GM12878 (cell line): ENCODE data around the gene A4GNT. TPM values are rescaled to one million over a fixed set of nuclear protein-coding genes. Genes with fewer than 3 reads are reported as not detected.

Source experiments
- ATAC-seq: fragments of 200-7000 bp; cut with Tn5 transposase; 3 replicates; pipeline ENCODE4 v1.9.1; 2020; ENCODE audit warnings: mild to moderate bottlenecking, moderate library complexity
- BruUV-seq: library from RNA; stranded (reverse); fragments of 400-500 nt; replicated peaks from 2 replicates; lab custom pipeline; 2021; lab: Mats Ljungman, UMichigan
- CTCF ChIA-PET: fragments of 300-600 bp; sonication (Branson Sonifier 250); formaldehyde crosslinking; extraction: SDS; loops from one replicate; lab custom pipeline; 2021; ENCODE audit warnings: inconsistent platforms; lab: Yijun Ruan, JAX
- POLR2A ChIA-PET: fragments of 350-600 bp; formaldehyde crosslinking; extraction: SDS; loops from one replicate; lab custom pipeline; 2021; ENCODE audit warnings: inconsistent platforms; lab: Charles Lee
- RAD21 ChIA-PET: fragments of 300-600 bp; sonication (Branson Sonifier 250); formaldehyde crosslinking; loops from one replicate; lab custom pipeline; 2023; ENCODE audit warnings: antibody characterized with exemption; ENCODE audit not compliant: unreplicated experiment; lab: Charles Lee
- SMC1A ChIA-PET: fragments of 300-600 bp; sonication (Branson Sonifier 250); formaldehyde crosslinking; loops from one replicate; lab custom pipeline; 2023; ENCODE audit not compliant: unreplicated experiment, uncharacterized antibody; lab: Charles Lee
- DNase-seq: peaks from one replicate; pipeline ENCODE4 v3.0.0-alpha.2; 2011; ENCODE audit warnings: low read depth, low spot score
- FAIRE-seq: peaks from 3 replicates; lab custom pipeline; 2011; peaks lifted over from hg19 to GRCh38; lab: Jason Lieb, UNC
- H2AFZ ChIP-seq: 2 replicates; pipeline ENCODE4 v1.6.0; 2011; ENCODE audit warnings: low read depth, low read length, control low read depth; ENCODE audit not compliant: control insufficient read depth
- H3K27ac ChIP-seq: 2 replicates; pipeline ENCODE4 v1.5.1; 2011; ENCODE audit warnings: control low read depth; ENCODE audit not compliant: control insufficient read depth, insufficient read depth
- H3K27me3 ChIP-seq, 2 experiments: replicated peaks in 1 of 2; 2 replicates each; pipeline versions ENCODE4 v1.6.0 to v1.6.1; 2011; ENCODE audit warnings: low read length in 1 of 2; ENCODE audit not compliant: control insufficient read depth in 2 of 2, insufficient read depth in 2 of 2
- H3K36me3 ChIP-seq, 2 experiments: 2 replicates each; pipeline ENCODE4 v1.5.1; 2011; ENCODE audit warnings: low read length in 1 of 2; ENCODE audit not compliant: control insufficient read depth in 2 of 2, insufficient read depth in 2 of 2
- H3K4me1 ChIP-seq: 2 replicates; pipeline ENCODE4 v1.6.1; 2011; ENCODE audit warnings: mild to moderate bottlenecking, low read length, moderate library complexity, mixed read lengths; ENCODE audit not compliant: control insufficient read depth, insufficient read depth
- H3K4me2 ChIP-seq: 2 replicates; pipeline ENCODE4 v1.6.0; 2011; ENCODE audit warnings: control low read depth; ENCODE audit not compliant: control insufficient read depth, insufficient read depth
- H3K4me3 ChIP-seq: fragments of 200-600 bp; sonication (generic); 2 replicates; pipeline ENCODE4 v1.5.1; 2016
- H3K79me2 ChIP-seq: 2 replicates; pipeline ENCODE4 v1.6.0; 2011; ENCODE audit warnings: low read length; ENCODE audit not compliant: control insufficient read depth, insufficient read depth
- H3K9ac ChIP-seq: 2 replicates; pipeline ENCODE4 v1.8.0; 2011; ENCODE audit warnings: low read length, control low read depth, mixed read lengths; ENCODE audit not compliant: control insufficient read depth, insufficient read depth
- H3K9me3 ChIP-seq: replicated peaks from 3 replicates; pipeline ENCODE4 v1.5.1; 2011; ENCODE audit warnings: mild to moderate bottlenecking, low read length; ENCODE audit not compliant: control insufficient read depth, insufficient read depth
- H4K20me1 ChIP-seq: 2 replicates; pipeline ENCODE4 v1.6.0; 2011; ENCODE audit not compliant: control insufficient read depth, insufficient read depth
- WGBS: methylation state at CpG from one replicate; pipeline ENCODE4 v1.1.6; 2016; ENCODE audit warnings: low lambda C conversion rate; ENCODE audit not compliant: insufficient replicate concordance, insufficient coverage; ENCODE audit errors: missing lambda C conversion rate; 5-methylcytosine and 5-hydroxymethylcytosine counted together
- in situ Hi-C: fragments of 300-500 bp; cut with MboI; formaldehyde crosslinking; loops from 9 replicates; pipeline ENCODE4 v1.14.3; 2018; ENCODE audit warnings: mixed read lengths
- intact Hi-C: fragments of 100-400 bp; cut with micrococcal nuclease; formaldehyde crosslinking; loops from one replicate; pipeline ENCODE4 v1.14.2; 2022; ENCODE audit not compliant: unreplicated experiment
- polyA plus RNA-seq, 11 experiments: library from polyadenylated mRNA; depleted of rRNA in 4 of 11; unstranded in 6 of 11; stranded (reverse) in 5 of 11; fragments of >200 nt; fragmentation: Nextera tagmentation in 4 of 11; fragmentation: Illumina TruSeq in 1 of 11; extraction: Ambion mirVana in 4 of 11; extraction: Trizol in 1 of 11; gene quantifications; 1 replicate in 1 of 11; 2 replicates in 10 of 11; pipeline versions ENCODE4 v1.2.1 to v1.2.3, GENCODE V29; 2011 to 2016; ENCODE audit warnings: inconsistent platforms in 2 of 11, missing spikeins in 2 of 11, low read depth in 1 of 11
- total RNA-seq, 4 experiments: library from RNA; depleted of rRNA in 3 of 4; stranded (reverse); fragments of >200 nt in 3 of 4; fragmentation: Illumina TruSeq in 1 of 4; extraction: Trizol in 1 of 4; gene quantifications; 2 replicates each; pipeline versions ENCODE4 v1.2.1 to v1.2.3, GENCODE V29; 2013 to 2021
- TF ChIP-seq, protein P1 (sequence below), 3 experiments: IDR thresholded peaks in 2 of 3; conservative IDR thresholded peaks in 1 of 3; 2 replicates each; pipeline ENCODE4 v1.5.1; 2011; ENCODE audit warnings: low read depth in 3 of 3, low read length in 3 of 3, mild to moderate bottlenecking in 3 of 3, control low read depth in 2 of 3, moderate library complexity in 2 of 3, inconsistent platforms in 1 of 3, mixed read lengths in 1 of 3; ENCODE audit not compliant: control insufficient read depth in 2 of 3, insufficient read depth in 1 of 3; ENCODE audit errors: extremely low read depth in 1 of 3
- TF ChIP-seq, protein P2 (sequence below): fragments of 450-650 bp; IDR thresholded peaks from 2 replicates; pipeline ENCODE4 v1.6.1; 2017; ENCODE audit warnings: mild to moderate bottlenecking, moderate library complexity

A4GNT gene
- total and polyA plus RNA-seq, 10 of the 15 experiments (the other 5 are each of a cell fraction or from before 2014, with no cell fraction given) = not detected

DNA sequence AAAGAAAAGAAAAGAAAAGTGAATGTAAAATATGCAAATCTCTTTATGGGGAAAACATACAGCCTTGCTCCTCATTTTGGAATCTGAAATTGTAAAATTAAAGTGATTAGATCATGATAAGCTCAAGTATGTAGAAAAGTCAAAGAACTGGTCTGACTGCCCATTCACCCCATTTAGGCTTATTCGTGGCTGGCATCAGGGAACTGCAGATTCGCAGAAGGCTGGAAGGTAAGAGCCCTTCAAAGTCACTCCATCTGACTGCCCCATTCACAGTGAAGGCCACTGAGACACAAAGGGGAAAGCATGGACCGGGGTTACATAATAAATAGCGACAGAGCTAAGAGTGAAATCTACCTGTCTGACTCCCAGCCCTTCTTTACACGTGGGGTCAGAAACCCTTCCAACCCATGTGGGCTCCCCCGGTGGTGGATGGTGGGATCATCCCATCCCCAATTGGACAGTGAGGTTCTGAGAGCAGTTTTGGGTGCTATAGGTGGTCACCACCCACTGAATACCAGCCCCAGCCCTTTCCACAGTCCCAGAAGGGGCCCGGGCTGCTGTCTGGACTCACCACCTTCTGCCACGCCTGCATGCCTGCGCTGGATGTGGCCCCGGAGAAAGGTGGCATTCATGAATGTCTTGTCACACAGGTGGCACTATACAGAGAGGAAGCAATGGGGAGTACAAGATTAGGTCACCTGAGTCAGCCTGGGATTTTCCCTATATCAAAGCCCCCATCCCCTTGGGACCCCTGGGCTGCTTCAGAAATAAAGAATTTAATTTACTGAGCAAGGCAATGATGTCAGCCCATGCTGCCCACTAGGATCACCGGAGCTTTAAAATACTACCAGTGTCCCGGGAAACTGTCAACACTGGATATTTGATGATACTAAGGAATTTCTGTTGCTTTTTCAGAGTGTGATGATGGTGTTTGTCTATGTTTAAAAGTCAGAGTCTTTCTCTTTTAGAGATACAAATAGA is 34.7 kb downstream of the A4GNT start:
- no peaks in the 10 kb centered on the region for H3K79me2 ChIP-seq
- WGBS = 61% methylated on average over 12 of the region's 12 CpGs
- ChIA-PET SMC1A (no interaction called here), RAD21 (no interaction called here), CTCF (no interaction called here), POLR2A (no interaction called here)
- no peaks in the 10 kb centered on the region for H3K36me3 ChIP-seq
- BruUV-seq = no TSS peak
- no peak overlapping the region for H3K9ac ChIP-seq
- in situ Hi-C loops = no loop called here
- H4K20me1 ChIP-seq = no peaks in the 10 kb centered on the region
- H3K4me2 ChIP-seq = no peak overlapping the region
- TF ChIP-seq, protein P1, sequence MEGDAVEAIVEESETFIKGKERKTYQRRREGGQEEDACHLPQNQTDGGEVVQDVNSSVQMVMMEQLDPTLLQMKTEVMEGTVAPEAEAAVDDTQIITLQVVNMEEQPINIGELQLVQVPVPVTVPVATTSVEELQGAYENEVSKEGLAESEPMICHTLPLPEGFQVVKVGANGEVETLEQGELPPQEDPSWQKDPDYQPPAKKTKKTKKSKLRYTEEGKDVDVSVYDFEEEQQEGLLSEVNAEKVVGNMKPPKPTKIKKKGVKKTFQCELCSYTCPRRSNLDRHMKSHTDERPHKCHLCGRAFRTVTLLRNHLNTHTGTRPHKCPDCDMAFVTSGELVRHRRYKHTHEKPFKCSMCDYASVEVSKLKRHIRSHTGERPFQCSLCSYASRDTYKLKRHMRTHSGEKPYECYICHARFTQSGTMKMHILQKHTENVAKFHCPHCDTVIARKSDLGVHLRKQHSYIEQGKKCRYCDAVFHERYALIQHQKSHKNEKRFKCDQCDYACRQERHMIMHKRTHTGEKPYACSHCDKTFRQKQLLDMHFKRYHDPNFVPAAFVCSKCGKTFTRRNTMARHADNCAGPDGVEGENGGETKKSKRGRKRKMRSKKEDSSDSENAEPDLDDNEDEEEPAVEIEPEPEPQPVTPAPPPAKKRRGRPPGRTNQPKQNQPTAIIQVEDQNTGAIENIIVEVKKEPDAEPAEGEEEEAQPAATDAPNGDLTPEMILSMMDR (IDR thresholded peaks at IDR 0.05 in 2 of 3, conservative IDR thresholded peaks at IDR 0.05 in 1 of 3; ENCODE audit: control insufficient read depth in 2 of 3, extremely low read depth in 1 of 3, insufficient read depth in 1 of 3, low read depth in 3 of 3, low read length in 3 of 3) = peak in 2 of 3 experiments; percentile 21 to 50; a peak in 2 of 6 replicates
- TF ChIP-seq, protein P2, sequence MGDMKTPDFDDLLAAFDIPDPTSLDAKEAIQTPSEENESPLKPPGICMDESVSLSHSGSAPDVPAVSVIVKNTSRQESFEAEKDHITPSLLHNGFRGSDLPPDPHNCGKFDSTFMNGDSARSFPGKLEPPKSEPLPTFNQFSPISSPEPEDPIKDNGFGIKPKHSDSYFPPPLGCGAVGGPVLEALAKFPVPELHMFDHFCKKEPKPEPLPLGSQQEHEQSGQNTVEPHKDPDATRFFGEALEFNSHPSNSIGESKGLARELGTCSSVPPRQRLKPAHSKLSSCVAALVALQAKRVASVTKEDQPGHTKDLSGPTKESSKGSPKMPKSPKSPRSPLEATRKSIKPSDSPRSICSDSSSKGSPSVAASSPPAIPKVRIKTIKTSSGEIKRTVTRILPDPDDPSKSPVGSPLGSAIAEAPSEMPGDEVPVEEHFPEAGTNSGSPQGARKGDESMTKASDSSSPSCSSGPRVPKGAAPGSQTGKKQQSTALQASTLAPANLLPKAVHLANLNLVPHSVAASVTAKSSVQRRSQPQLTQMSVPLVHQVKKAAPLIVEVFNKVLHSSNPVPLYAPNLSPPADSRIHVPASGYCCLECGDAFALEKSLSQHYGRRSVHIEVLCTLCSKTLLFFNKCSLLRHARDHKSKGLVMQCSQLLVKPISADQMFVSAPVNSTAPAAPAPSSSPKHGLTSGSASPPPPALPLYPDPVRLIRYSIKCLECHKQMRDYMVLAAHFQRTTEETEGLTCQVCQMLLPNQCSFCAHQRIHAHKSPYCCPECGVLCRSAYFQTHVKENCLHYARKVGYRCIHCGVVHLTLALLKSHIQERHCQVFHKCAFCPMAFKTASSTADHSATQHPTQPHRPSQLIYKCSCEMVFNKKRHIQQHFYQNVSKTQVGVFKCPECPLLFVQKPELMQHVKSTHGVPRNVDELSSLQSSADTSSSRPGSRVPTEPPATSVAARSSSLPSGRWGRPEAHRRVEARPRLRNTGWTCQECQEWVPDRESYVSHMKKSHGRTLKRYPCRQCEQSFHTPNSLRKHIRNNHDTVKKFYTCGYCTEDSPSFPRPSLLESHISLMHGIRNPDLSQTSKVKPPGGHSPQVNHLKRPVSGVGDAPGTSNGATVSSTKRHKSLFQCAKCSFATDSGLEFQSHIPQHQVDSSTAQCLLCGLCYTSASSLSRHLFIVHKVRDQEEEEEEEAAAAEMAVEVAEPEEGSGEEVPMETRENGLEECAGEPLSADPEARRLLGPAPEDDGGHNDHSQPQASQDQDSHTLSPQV = no peak
- DNase-seq (no peak), FAIRE-seq (no peak), ATAC-seq (peak; percentile 80)
- no peak overlapping the region for H3K4me3 ChIP-seq
- no peaks in the 10 kb centered on the region for H3K9me3 ChIP-seq
- no peak overlapping the region for H3K27ac ChIP-seq
- H3K27me3 ChIP-seq = no peaks in the 10 kb centered on the region; a peak in 1 of 4 replicates
- intact Hi-C loops = no loop called here
- no peaks in the 10 kb centered on the region for H3K4me1 ChIP-seq
- H2AFZ ChIP-seq = no peak overlapping the region
